ENCODE data around the gene CHCHD6.

GRCh38 chr3:126962756-126963155 lies 258.7 kb downstream of the CHCHD6 start:
- TF ChIP-seq POLR2AphosphoS5 (IDR thresholded peaks at IDR 0.05; ENCODE audit: low read depth, low read length) = no peak
- no peak for TF ChIP-seq CTCF (IDR thresholded peaks at IDR 0.05 in 2 of 3, conservative IDR thresholded peaks at IDR 0.05 in 1 of 3; ENCODE audit: borderline replicate concordance in 1 of 3, insufficient read depth in 1 of 3, low read depth in 2 of 3, low read length in 2 of 3)
- TF ChIP-seq POLR2A (IDR thresholded peaks at IDR 0.05; ENCODE audit: borderline replicate concordance, extremely low read depth, insufficient read depth, insufficient read length) = no peak
- TF ChIP-seq YY1 (IDR thresholded peaks at IDR 0.05; ENCODE audit: extremely low read depth, insufficient replicate concordance, low read depth, low read length) = no peak

All from HCT116 (cell line).